Measurements from ENCODE around the gene IPPK.

IPPK gene

DNA sequence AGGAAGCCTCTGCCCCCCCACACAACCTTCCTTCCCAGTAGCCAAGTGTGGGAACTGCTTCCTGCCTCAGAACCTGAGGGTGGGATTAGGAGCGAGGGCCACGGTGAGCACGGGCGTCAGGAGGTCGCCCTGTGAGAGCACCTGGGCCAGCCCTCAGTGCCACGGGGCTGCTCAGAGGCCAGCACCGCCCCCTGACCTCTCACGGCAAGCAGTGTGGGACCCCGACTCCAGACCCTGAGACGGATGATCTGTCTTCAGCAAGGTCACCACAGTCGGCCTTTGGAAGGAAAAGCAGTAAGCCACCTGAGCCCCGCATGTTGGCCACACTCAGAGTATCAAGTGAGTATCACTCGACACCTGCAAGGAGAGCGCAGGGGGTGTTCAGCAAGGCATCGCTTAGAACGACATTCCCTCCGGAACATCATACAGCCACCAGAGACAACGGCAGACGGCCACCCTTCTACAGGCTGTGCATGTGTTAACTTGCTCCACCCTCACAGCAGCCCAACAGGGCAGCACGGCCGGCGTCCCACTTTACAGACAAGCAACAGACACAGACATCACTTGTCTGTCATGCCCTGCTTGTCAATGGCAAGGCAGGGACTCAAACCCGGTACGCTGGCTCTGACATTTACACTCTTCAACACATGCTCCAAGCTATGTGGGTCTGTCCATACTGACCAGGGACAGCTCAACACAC, 50.2 kb downstream of the IPPK start:
- Mint-ChIP-seq H3K4me3 (no peak overlapping the region), H3K9me3 (no peaks in the 10 kb centered on the region), H3K27ac (no peak overlapping the region), H3K27me3 (no peaks in the 10 kb centered on the region), H3K4me1 (no peaks in the 10 kb centered on the region)
- DNase-seq (no peak), ATAC-seq (no peak)

- H3K27me3 Mint-ChIP-seq, result no peaks in the 10 kb centered on the region
These were observed 51.2 kb downstream of the IPPK start for GRCh38 chr9:92618633-92619225.

GRCh38 chr9:92617951-92618510, 51.9 kb downstream of the IPPK start:
- ATAC-seq, result no peak
- no peak overlapping the region for H3K4me3 Mint-ChIP-seq
- no peak for DNase-seq

More at GRCh38 chr9:92618633-92619225, 51.2 kb downstream of the IPPK start:
- ATAC-seq, result no peak
- H3K4me1 Mint-ChIP-seq, result no peaks in the 10 kb centered on the region
- no peaks in the 10 kb centered on the region for H3K9me3 Mint-ChIP-seq
- H3K4me3 Mint-ChIP-seq, result no peak overlapping the region
- H3K27ac Mint-ChIP-seq, result peak overlapping the region in 1 of 2 donors; percentile 72
- no peak for DNase-seq

GRCh38 chr9:92617195-92617813, 52.6 kb downstream of the IPPK start:
- H3K4me3 Mint-ChIP-seq, result no peak overlapping the region
- no peaks in the 10 kb centered on the region for H3K27me3 Mint-ChIP-seq
- ATAC-seq (no peak), DNase-seq (no peak)
- no peak overlapping the region for H3K27ac Mint-ChIP-seq
- H3K9me3 Mint-ChIP-seq, result no peaks in the 10 kb centered on the region
- no peaks in the 10 kb centered on the region for H3K4me1 Mint-ChIP-seq

More at GRCh38 chr9:92617951-92618510, 51.9 kb downstream of the IPPK start:
- Mint-ChIP-seq H3K27ac (no peak overlapping the region), H3K9me3 (no peaks in the 10 kb centered on the region), H3K27me3 (no peaks in the 10 kb centered on the region), H3K4me1 (no peaks in the 10 kb centered on the region)

DNA sequence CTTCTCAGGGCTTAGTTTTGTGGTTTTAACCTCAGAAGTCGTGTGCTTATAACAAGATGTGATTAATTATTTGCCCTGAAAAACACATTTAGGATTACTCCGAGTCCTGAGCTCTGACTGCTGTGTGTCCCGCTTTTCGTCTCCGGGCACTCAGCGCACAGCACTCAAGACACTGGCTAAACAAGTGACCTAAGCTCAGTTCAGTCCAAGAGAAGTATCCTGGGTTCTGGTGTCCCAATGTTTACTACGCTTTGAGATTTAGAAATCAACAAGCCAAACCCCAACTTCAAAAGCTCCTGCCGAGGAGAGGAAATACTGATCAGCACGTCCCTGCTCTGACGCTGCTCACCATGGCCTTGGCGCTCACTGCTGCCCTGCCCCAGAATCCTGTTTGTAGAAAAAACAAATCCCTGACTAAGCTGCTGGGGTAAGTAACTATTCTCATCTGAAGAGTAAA, 53.2 kb downstream of the IPPK start:
- H3K4me3 Mint-ChIP-seq, result no peak overlapping the region
- no peak overlapping the region for H3K27ac Mint-ChIP-seq
- no peaks in the 10 kb centered on the region for H3K9me3 Mint-ChIP-seq
- no peaks in the 10 kb centered on the region for H3K4me1 Mint-ChIP-seq
- ATAC-seq (no peak), DNase-seq (no peak)
- H3K27me3 Mint-ChIP-seq, result no peaks in the 10 kb centered on the region

DNA sequence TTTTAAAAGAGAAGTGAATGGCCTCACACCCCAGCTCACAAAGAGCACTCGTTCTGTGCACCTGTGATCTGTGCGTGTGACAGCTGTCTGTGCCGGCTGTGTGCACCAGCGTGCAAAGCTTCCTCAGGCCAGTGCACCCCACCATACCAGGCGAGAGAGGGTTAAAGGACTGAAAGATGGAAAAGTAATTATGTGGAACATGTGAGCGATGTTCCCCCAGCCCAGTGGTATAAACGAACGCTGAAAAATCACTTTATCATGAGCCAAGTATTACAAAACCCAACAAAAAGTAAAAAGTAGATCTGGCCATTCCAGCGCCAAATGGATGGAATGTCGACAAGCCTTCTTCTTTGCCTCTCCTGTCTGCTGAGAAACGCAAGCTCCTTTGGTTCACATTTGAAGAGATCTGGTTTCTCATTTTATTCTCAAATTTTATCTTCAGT, 53.7 kb downstream of the IPPK start:
- Mint-ChIP-seq H3K9me3 (no peaks in the 10 kb centered on the region), H3K4me1 (no peaks in the 10 kb centered on the region), H3K27me3 (no peaks in the 10 kb centered on the region), H3K27ac (no peak overlapping the region), H3K4me3 (no peak overlapping the region)
- DNase-seq (no peak), ATAC-seq (no peak)

- no peak overlapping the region for H3K4me3 Mint-ChIP-seq
- no peaks in the 10 kb centered on the region for H3K4me1 Mint-ChIP-seq
- no peak for ATAC-seq
- H3K27ac Mint-ChIP-seq, result no peak overlapping the region
- no peak for DNase-seq
- no peaks in the 10 kb centered on the region for H3K9me3 Mint-ChIP-seq
- H3K27me3 Mint-ChIP-seq, result no peaks in the 10 kb centered on the region
These were observed 54.1 kb downstream of the IPPK start for GRCh38 chr9:92615790-92616189.

DNA sequence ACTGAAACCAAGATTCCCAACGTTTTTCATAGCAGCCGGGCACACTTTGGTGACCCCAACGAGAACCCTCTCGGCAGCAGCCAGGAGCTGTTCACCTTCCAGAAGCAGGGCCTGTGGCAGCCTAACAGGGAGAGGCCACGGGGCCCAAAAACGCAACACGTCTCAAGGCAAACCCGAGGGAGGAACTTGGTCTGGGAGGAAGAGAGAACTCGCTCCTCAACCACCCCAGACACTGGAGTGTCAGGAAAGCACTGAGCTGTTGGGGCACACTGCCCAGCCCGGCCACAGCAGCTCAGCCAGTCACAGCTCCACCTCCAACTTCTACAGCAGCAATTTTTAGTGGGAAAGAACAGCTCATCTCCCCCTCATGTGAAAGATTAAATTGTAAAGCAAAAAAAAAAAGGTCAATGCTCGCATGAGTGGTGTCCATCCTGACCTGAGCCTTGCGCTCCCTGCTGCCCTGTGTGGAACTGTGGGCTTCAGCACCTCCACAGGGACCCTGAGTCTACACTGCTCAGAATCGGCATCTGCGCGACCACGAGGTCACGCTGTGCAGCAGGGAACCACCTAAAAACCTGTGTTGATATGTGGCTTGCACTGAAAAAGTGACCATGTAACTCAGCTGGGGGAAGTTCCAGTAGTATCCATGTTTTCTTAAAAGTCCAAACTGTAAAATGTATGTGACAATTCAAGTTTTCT, 55.0 kb downstream of the IPPK start:
- Mint-ChIP-seq H3K27me3 (no peaks in the 10 kb centered on the region), H3K4me3 (no peak overlapping the region), H3K4me1 (no peaks in the 10 kb centered on the region), H3K27ac (peak overlapping the region in 1 of 2 donors; percentile 76), H3K9me3 (no peaks in the 10 kb centered on the region)
- no peak for DNase-seq
- no peak for ATAC-seq

GRCh38 chr9:92614123-92614510, 55.8 kb downstream of the IPPK start:
- H3K4me3 Mint-ChIP-seq, result no peak overlapping the region
- H3K27me3 Mint-ChIP-seq, result no peaks in the 10 kb centered on the region
- DNase-seq, result no peak
- peak overlapping the region in 1 of 2 donors; percentile 22 for H3K27ac Mint-ChIP-seq
- no peak for ATAC-seq
- H3K9me3 Mint-ChIP-seq, result no peaks in the 10 kb centered on the region
- no peaks in the 10 kb centered on the region for H3K4me1 Mint-ChIP-seq

DNA sequence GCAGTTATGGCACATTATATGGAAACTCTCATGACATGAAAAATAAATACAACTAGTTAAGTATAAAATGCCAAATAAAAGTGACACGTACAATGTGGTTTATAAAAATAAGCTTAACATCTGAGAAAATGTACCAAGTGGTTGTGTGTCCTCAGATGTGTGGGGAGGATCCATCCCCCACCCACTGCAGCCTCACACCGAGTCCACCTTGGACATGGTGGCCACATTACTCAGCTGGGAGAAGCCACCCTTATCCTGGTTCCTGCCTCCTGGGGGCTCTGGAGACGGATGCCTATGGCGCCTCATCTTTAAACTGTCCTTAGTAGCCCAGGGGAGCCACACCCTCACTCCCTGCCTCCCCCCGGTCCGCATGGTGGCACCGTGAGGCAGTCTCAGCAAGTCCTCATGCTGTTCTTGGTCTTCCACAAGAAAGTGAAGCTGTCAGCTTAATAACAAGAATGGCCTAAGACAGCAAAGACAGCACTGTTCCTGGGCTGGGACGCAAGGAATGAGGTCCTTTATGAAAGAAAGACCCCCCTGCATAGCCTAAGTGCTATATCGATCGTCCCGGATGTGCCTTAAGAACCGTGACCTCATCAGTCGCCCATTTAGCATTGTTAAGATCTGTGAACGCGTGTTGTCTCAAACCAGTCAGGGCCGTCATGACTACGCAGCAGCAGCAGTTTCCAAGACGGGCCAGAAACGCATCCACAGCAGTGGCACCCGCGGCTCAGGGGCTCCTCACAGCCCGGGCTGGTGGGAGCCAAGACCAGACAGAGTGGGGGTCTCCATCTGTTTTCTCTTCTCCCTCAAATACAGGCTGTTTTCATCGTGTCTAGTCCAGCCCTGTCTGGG, 56.4 kb downstream of the IPPK start:
- no peaks in the 10 kb centered on the region for H3K4me1 Mint-ChIP-seq
- H3K27ac Mint-ChIP-seq, result no peak overlapping the region
- H3K27me3 Mint-ChIP-seq, result no peaks in the 10 kb centered on the region
- H3K9me3 Mint-ChIP-seq, result no peaks in the 10 kb centered on the region
- DNase-seq, result no peak
- no peak overlapping the region for H3K4me3 Mint-ChIP-seq
- no peak for ATAC-seq

DNA sequence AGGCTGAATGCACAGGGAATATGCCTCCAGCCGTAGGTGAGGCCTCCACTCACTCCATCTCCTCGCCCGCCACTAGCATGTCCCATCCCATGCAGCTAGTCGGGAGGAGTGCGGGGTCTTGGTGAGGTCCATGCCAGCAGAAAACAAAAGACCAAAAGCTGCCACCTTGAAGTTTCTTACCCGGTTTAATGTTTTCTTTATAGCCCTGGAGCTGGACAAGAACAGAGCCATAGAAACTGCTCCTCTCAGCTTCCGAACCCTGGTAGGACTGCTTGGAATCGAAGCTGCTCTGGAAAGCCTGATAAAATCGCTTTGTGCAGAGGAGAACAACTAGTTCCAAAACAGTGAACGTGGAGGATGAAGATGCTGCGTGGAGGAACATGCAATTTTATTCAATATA, 57.1 kb downstream of the IPPK start:
- DNase-seq (no peak), ATAC-seq (no peak)
- Mint-ChIP-seq H3K27ac (no peak overlapping the region), H3K4me1 (no peaks in the 10 kb centered on the region), H3K9me3 (no peaks in the 10 kb centered on the region), H3K4me3 (no peak overlapping the region), H3K27me3 (no peaks in the 10 kb centered on the region)

- peak overlapping the region; percentile 74 to 82 for H3K27ac Mint-ChIP-seq
- H3K4me3 Mint-ChIP-seq, result no peak overlapping the region
- no peaks in the 10 kb centered on the region for H3K4me1 Mint-ChIP-seq
- ATAC-seq, result no peak
- no peaks in the 10 kb centered on the region for H3K27me3 Mint-ChIP-seq
- no peak for DNase-seq
- H3K9me3 Mint-ChIP-seq, result no peaks in the 10 kb centered on the region
These were observed 57.6 kb downstream of the IPPK start for GRCh38 chr9:92612292-92612691.

GRCh38 chr9:92611621-92612285, 58.2 kb downstream of the IPPK start:
- H3K27me3 Mint-ChIP-seq, result no peaks in the 10 kb centered on the region

More at GRCh38 chr9:92611621-92612285, 58.2 kb downstream of the IPPK start:
- Mint-ChIP-seq H3K4me1 (no peaks in the 10 kb centered on the region), H3K27ac (peak overlapping the region; percentile 74 to 83), H3K9me3 (no peaks in the 10 kb centered on the region), H3K4me3 (no peak overlapping the region)
- ATAC-seq (no peak), DNase-seq (no peak)
